ENCODE results near the gene SPNS2. TPM values are rescaled to one million over a fixed set of nuclear protein-coding genes. Genes with fewer than 3 reads are reported as not detected.

The SPNS2 gene
- polyA plus RNA-seq, 1 of the 3 experiments (the other 2 are of a cell fraction): 0.08 TPM

- H2AFZ ChIP-seq (ENCODE audit: low read depth): no peak overlapping the region
- H3K36me3 ChIP-seq (replicated peaks in 1 of 2; ENCODE audit: control insufficient read depth in 1 of 2, insufficient read depth in 2 of 2, low read length in 1 of 2): no peaks in the 10 kb centered on the region
- H3K4me1 ChIP-seq (ENCODE audit: control insufficient read depth in 1 of 2, insufficient read depth in 2 of 2, low read depth in 1 of 2, low read length in 1 of 2): peaks cover 0 to 24% of the 10 kb centered on the region in 2 experiments; a peak in 1 of 4 replicates
- H3K27ac ChIP-seq (ENCODE audit: low read depth in 2 of 2, low read length in 1 of 2): no peak overlapping the region
- H3K4me2 ChIP-seq: no peak overlapping the region
- no peak overlapping the region for H3K4me3 ChIP-seq (ENCODE audit: low read depth in 2 of 2, low read length in 1 of 2)
- POLR2A ChIA-PET: interaction anchor here (1.3 kb wide), 1 partner anchor 79 kb away, joined by 4 read pairs; the partner anchor contains the start of gene MYBBP1A
- no peaks in the 10 kb centered on the region for H3F3A ChIP-seq (replicated peaks; ENCODE audit: insufficient read depth)
- no peak for TF ChIP-seq USF1 (IDR thresholded peaks at IDR 0.05; ENCODE audit: borderline replicate concordance, low read depth)
- TF ChIP-seq EZH2phosphoT487 (IDR thresholded peaks at IDR 0.05; ENCODE audit: borderline replicate concordance, low read depth): no peak
- no peak for TF ChIP-seq FOXM1 (IDR thresholded peaks at IDR 0.05; ENCODE audit: low read depth)
- TF ChIP-seq PBX3 (IDR thresholded peaks at IDR 0.05): no peak
- no peak for TF ChIP-seq RFX5 (IDR thresholded peaks at IDR 0.05; ENCODE audit: low read length)
- TF ChIP-seq SIN3A (IDR thresholded peaks at IDR 0.05; ENCODE audit: borderline replicate concordance, low read depth, low read length): no peak
- TF ChIP-seq NRF1 (IDR thresholded peaks at IDR 0.05; ENCODE audit: low read depth, low read length): no peak
- TF ChIP-seq TAF1 (IDR thresholded peaks at IDR 0.05; ENCODE audit: borderline replicate concordance, low read depth, low read length): no peak
- no peak for TF ChIP-seq GATA2 (CRISPR knock-in tag; IDR thresholded peaks at IDR 0.05)
- TF ChIP-seq USF2 (IDR thresholded peaks at IDR 0.05; ENCODE audit: borderline replicate concordance, low read depth, low read length): no peak
- TF ChIP-seq MEF2A (IDR thresholded peaks at IDR 0.05; ENCODE audit: borderline replicate concordance, low read depth): no peak
- TF ChIP-seq YY1 (IDR thresholded peaks at IDR 0.05; ENCODE audit: low read depth): no peak
- H3K79me2 ChIP-seq (ENCODE audit: insufficient read depth): no peaks in the 10 kb centered on the region
- no peaks in the 10 kb centered on the region for H4K20me1 ChIP-seq (ENCODE audit: insufficient read depth)
- H3K9ac ChIP-seq: no peak overlapping the region
- H3K9me3 ChIP-seq: no peaks in the 10 kb centered on the region
- no peak for DNase-seq
- no peaks in the 10 kb centered on the region for H3K27me3 ChIP-seq (ENCODE audit: insufficient read depth)
- WGBS (ENCODE audit: low lambda C conversion rate): 94% methylated on average over 8 of the region's 19 CpGs
- no peaks in the 10 kb centered on the region for H3K9me2 ChIP-seq
- CTCF ChIA-PET: interaction anchor here (0.7 to 1.3 kb wide), 4 partner anchors 23 to 149 kb away, joined by 3 to 4 read pairs (median 3); no protein-coding TSS in a partner anchor
Observed at GRCh38 chr17:4476511-4477070, 22.1 kb upstream of the SPNS2 start.

- TF ChIP-seq MXI1 (IDR thresholded peaks at IDR 0.05; ENCODE audit: low read depth, low read length) (no peak), YY1 (IDR thresholded peaks at IDR 0.05; ENCODE audit: low read depth) (no peak), SIN3A (IDR thresholded peaks at IDR 0.05; ENCODE audit: borderline replicate concordance, low read depth, low read length) (no peak), RCOR1 (IDR thresholded peaks at IDR 0.05; ENCODE audit: low read length) (no peak), JUND (IDR thresholded peaks at IDR 0.05) (no peak), ZBTB33 (IDR thresholded peaks at IDR 0.05; ENCODE audit: borderline replicate concordance, low read depth) (no peak)
- Histone ChIP-seq H3K27ac (ENCODE audit: low read depth in 2 of 2, low read length in 1 of 2) (no peak overlapping the region), H3K4me3 (ENCODE audit: low read depth in 2 of 2, low read length in 1 of 2) (no peak overlapping the region), H3K36me3 (replicated peaks in 1 of 2; ENCODE audit: control insufficient read depth in 1 of 2, insufficient read depth in 2 of 2, low read length in 1 of 2) (no peaks in the 10 kb centered on the region), H3K27me3 (ENCODE audit: insufficient read depth) (no peaks in the 10 kb centered on the region), H3K79me2 (ENCODE audit: insufficient read depth) (no peaks in the 10 kb centered on the region), H3K9me3 (no peaks in the 10 kb centered on the region), H3K9me2 (no peaks in the 10 kb centered on the region), H3F3A (replicated peaks; ENCODE audit: insufficient read depth) (no peaks in the 10 kb centered on the region), H3K4me1 (ENCODE audit: control insufficient read depth in 1 of 2, insufficient read depth in 2 of 2, low read depth in 1 of 2, low read length in 1 of 2) (peaks cover 0 to 24% of the 10 kb centered on the region in 2 experiments; a peak in 1 of 4 replicates), H3K4me2 (no peak overlapping the region), H2AFZ (ENCODE audit: low read depth) (no peak overlapping the region), H3K9ac (no peak overlapping the region), H4K20me1 (ENCODE audit: insufficient read depth) (no peaks in the 10 kb centered on the region)
- DNase-seq: no peak
- POLR2A ChIA-PET: no interaction called here
- CTCF ChIA-PET: interaction anchor here (0.8 kb wide), 1 partner anchor 22 kb away, joined by 3 read pairs; no protein-coding TSS in a partner anchor
- 59% methylated on average over 4 of the region's 10 CpGs for WGBS (ENCODE audit: low lambda C conversion rate)
Observed at GRCh38 chr17:4477255-4477791, 21.4 kb upstream of the SPNS2 start.

All from SK-N-SH (cell line).